B cell (primary cell): ENCODE data around the gene MAD1L1.

ENCODE experiments used
- EZH2 ChIP-seq: IDR thresholded peaks from 2 replicates; pipeline ENCODE4 v1.6.1; 2012; ENCODE audit warnings: borderline replicate concordance, low read depth, mild to moderate bottlenecking, moderate library complexity, low read length; ENCODE audit not compliant: insufficient read depth, poor library complexity, severe bottlenecking
- TF ChIP-seq, protein P1 (sequence below): fragments of 200-600 bp; IDR thresholded peaks from one replicate; pipeline ENCODE4 v1.8.0; 2022; ENCODE audit warnings: antibody characterized with exemption, mild to moderate bottlenecking

- TF ChIP-seq, protein P1, sequence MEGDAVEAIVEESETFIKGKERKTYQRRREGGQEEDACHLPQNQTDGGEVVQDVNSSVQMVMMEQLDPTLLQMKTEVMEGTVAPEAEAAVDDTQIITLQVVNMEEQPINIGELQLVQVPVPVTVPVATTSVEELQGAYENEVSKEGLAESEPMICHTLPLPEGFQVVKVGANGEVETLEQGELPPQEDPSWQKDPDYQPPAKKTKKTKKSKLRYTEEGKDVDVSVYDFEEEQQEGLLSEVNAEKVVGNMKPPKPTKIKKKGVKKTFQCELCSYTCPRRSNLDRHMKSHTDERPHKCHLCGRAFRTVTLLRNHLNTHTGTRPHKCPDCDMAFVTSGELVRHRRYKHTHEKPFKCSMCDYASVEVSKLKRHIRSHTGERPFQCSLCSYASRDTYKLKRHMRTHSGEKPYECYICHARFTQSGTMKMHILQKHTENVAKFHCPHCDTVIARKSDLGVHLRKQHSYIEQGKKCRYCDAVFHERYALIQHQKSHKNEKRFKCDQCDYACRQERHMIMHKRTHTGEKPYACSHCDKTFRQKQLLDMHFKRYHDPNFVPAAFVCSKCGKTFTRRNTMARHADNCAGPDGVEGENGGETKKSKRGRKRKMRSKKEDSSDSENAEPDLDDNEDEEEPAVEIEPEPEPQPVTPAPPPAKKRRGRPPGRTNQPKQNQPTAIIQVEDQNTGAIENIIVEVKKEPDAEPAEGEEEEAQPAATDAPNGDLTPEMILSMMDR: no peak
- no peak for TF ChIP-seq EZH2
Observed at GRCh38 chr7:2053395-2053794, 179.3 kb downstream of the MAD1L1 start.
